Measurements from ENCODE around the gene PLEKHA5. TPM values are rescaled to one million over a fixed set of nuclear protein-coding genes. Genes with fewer than 3 reads are reported as not detected.
A peak's percentile ranks its signal among the peaks of the same experiment; 100 is the strongest.
"Not testable (repeated sequence)": the region's sequence is repeated elsewhere in the genome, so short reads cannot be mapped to it uniquely, and the experiment has no call there.

Gene PLEKHA5
- polyA plus RNA-seq, 10 donors = 13.8 to 33.6 (median 16.7) TPM

- no peak for DNase-seq
Measured at GRCh38 chr12:19323805-19324204, 194.3 kb downstream of the PLEKHA5 start.

GRCh38 chr12:19326102-19326501, 196.6 kb downstream of the PLEKHA5 start:
- DNase-seq = no peak

GRCh38 chr12:19332196-19332595, 202.7 kb downstream of the PLEKHA5 start:
- DNase-seq = peak in 2 of 3 donors; percentile 2 to 13

- DNase-seq = no peak
Measured at GRCh38 chr12:19338405-19338804, 208.9 kb downstream of the PLEKHA5 start.

- DNase-seq = not testable (repeated sequence)
Measured at GRCh38 chr12:19350850-19351249, 221.3 kb downstream of the PLEKHA5 start.

GRCh38 chr12:19351346-19351745, 221.8 kb downstream of the PLEKHA5 start:
- no peak for DNase-seq

GRCh38 chr12:19369691-19370148, 240.2 kb downstream of the PLEKHA5 start:
- peak; percentile 48 to 92 (median 71) for DNase-seq

GRCh38 chr12:19373586-19373985, 244.1 kb downstream of the PLEKHA5 start:
- peak in 1 of 3 donors; percentile 31 for DNase-seq

- DNase-seq = no peak
Measured at GRCh38 chr12:19375888-19376287, 246.4 kb downstream of the PLEKHA5 start.

- DNase-seq = peak in 1 of 3 donors; percentile 44
Measured at GRCh38 chr12:19376691-19377090, 247.2 kb downstream of the PLEKHA5 start.

GRCh38 chr12:19382111-19382526, 252.6 kb downstream of the PLEKHA5 start:
- peak in 1 of 3 donors; percentile 25 for DNase-seq

- DNase-seq = no peak
Measured at GRCh38 chr12:19382563-19382962, 253.0 kb downstream of the PLEKHA5 start.

GRCh38 chr12:19387161-19387560, 257.6 kb downstream of the PLEKHA5 start:
- DNase-seq = peak in 2 of 3 donors; percentile 59 to 93

GRCh38 chr12:19388131-19388549, 258.6 kb downstream of the PLEKHA5 start:
- peak in 2 of 3 donors; percentile 51 to 92 for DNase-seq

GRCh38 chr12:19390051-19390598, 260.6 kb downstream of the PLEKHA5 start:
- DNase-seq = peak; percentile 63 to 93 (median 76)

GRCh38 chr12:19392644-19393043, 263.1 kb downstream of the PLEKHA5 start:
- not testable (repeated sequence) for DNase-seq

- DNase-seq = peak in 1 of 3 donors; percentile 68
Measured at GRCh38 chr12:19394385-19394784, 264.9 kb downstream of the PLEKHA5 start.

- no peak for DNase-seq
Measured at GRCh38 chr12:19397534-19397933, 268.0 kb downstream of the PLEKHA5 start.

- DNase-seq = peak; percentile 49 to 81 (median 81)
Measured at GRCh38 chr12:19398376-19399363, 269.1 kb downstream of the PLEKHA5 start.

- not testable (repeated sequence) for DNase-seq
Measured at GRCh38 chr12:19400649-19401285, 271.2 kb downstream of the PLEKHA5 start.

GRCh38 chr12:19402211-19402610, 272.7 kb downstream of the PLEKHA5 start:
- DNase-seq = peak in 1 of 3 donors; percentile 34
